MM.1S (cell line): Measurements from ENCODE around the gene TMCO6.
"Not testable (repeated sequence)": the region's sequence is repeated elsewhere in the genome, so short reads cannot be mapped to it uniquely, and the experiment has no call there.

Source experiments
- EZH2 ChIP-seq: fragments of 300-600 bp; sonication (generic); optimal IDR thresholded peaks from 2 replicates; pipeline ENCODE3; 2017; ENCODE audit warnings: low read depth, mild to moderate bottlenecking, antibody characterized with exemption, low read length, mixed read lengths
- EZH2phosphoT487 ChIP-seq: fragments of 300-600 bp; sonication (generic); IDR thresholded peaks from 2 replicates; pipeline ENCODE4 v1.6.1; 2018; ENCODE audit warnings: antibody characterized with exemption, low read length
- TF ChIP-seq, protein P1 (sequence below): fragments of 300-600 bp; sonication (generic); IDR thresholded peaks from 2 replicates; pipeline ENCODE4 v1.5.1; 2016; ENCODE audit warnings: antibody characterized with exemption, low read length, mixed read lengths

DNA sequence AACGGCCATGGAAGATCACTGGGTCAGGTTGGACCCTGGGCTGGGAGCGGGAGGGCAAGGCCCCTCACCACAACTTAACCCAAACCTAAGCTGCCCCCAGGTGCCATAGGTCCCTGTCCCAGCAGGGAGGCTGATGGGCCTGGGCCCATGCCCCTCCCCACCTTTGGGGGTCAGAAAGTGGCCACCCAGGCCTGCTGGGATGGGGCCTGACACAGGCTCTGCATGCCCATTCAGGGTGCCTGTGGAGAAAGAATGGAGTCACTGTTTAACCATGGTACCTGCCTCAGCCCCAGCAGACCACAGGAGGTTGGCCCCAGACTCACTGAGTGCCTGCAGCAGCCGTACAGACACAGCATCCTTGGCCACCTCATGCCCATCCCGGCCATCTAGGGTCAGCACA is 31.8 kb downstream of the TMCO6 start:
- TF ChIP-seq, protein P1, sequence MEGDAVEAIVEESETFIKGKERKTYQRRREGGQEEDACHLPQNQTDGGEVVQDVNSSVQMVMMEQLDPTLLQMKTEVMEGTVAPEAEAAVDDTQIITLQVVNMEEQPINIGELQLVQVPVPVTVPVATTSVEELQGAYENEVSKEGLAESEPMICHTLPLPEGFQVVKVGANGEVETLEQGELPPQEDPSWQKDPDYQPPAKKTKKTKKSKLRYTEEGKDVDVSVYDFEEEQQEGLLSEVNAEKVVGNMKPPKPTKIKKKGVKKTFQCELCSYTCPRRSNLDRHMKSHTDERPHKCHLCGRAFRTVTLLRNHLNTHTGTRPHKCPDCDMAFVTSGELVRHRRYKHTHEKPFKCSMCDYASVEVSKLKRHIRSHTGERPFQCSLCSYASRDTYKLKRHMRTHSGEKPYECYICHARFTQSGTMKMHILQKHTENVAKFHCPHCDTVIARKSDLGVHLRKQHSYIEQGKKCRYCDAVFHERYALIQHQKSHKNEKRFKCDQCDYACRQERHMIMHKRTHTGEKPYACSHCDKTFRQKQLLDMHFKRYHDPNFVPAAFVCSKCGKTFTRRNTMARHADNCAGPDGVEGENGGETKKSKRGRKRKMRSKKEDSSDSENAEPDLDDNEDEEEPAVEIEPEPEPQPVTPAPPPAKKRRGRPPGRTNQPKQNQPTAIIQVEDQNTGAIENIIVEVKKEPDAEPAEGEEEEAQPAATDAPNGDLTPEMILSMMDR = not testable (repeated sequence)
- TF ChIP-seq EZH2, EZH2phosphoT487: not testable (repeated sequence)
